Measurements from ENCODE around the gene HEATR3. TPM values are rescaled to one million over a fixed set of nuclear protein-coding genes. Genes with fewer than 3 reads are reported as not detected.

HEATR3 gene
- total RNA-seq, 1 donor from 2014 or later = 27.9 TPM

GRCh38 chr16:50065241-50065623 is 538 bp upstream of the HEATR3 start:
- TF ChIP-seq, protein P1, sequence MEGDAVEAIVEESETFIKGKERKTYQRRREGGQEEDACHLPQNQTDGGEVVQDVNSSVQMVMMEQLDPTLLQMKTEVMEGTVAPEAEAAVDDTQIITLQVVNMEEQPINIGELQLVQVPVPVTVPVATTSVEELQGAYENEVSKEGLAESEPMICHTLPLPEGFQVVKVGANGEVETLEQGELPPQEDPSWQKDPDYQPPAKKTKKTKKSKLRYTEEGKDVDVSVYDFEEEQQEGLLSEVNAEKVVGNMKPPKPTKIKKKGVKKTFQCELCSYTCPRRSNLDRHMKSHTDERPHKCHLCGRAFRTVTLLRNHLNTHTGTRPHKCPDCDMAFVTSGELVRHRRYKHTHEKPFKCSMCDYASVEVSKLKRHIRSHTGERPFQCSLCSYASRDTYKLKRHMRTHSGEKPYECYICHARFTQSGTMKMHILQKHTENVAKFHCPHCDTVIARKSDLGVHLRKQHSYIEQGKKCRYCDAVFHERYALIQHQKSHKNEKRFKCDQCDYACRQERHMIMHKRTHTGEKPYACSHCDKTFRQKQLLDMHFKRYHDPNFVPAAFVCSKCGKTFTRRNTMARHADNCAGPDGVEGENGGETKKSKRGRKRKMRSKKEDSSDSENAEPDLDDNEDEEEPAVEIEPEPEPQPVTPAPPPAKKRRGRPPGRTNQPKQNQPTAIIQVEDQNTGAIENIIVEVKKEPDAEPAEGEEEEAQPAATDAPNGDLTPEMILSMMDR (IDR thresholded peaks at IDR 0.05; ENCODE audit: partially characterized antibody, unreplicated experiment) = no peak
- no peak for DNase-seq
- peaks cover 10% of the 10 kb centered on the region for H3K9me3 Mint-ChIP-seq (ENCODE audit: unreplicated experiment)
- peaks cover 19% of the 10 kb centered on the region for H3K4me1 Mint-ChIP-seq (ENCODE audit: low read depth, unreplicated experiment)
- no peaks in the 10 kb centered on the region for H3K36me3 Mint-ChIP-seq (ENCODE audit: unreplicated experiment)
- H3K27ac Mint-ChIP-seq (ENCODE audit: unreplicated experiment) = peak overlapping the region; percentile 91
- H3K4me3 Mint-ChIP-seq (ENCODE audit: unreplicated experiment) = peak overlapping the region; percentile 79
- H3K27me3 Mint-ChIP-seq (ENCODE audit: unreplicated experiment) = peaks cover 9% of the 10 kb centered on the region

- Mint-ChIP-seq H3K4me1 (ENCODE audit: low read depth, unreplicated experiment) (peaks cover 19% of the 10 kb centered on the region), H3K27ac (ENCODE audit: unreplicated experiment) (peak overlapping the region; percentile 92), H3K9me3 (ENCODE audit: unreplicated experiment) (peaks cover 10% of the 10 kb centered on the region), H3K27me3 (ENCODE audit: unreplicated experiment) (peaks cover 10% of the 10 kb centered on the region), H3K36me3 (ENCODE audit: unreplicated experiment) (no peaks in the 10 kb centered on the region), H3K4me3 (ENCODE audit: unreplicated experiment) (peak overlapping the region; percentile 98)
- DNase-seq = no peak
- TF ChIP-seq, protein P1 (IDR thresholded peaks at IDR 0.05; ENCODE audit: partially characterized antibody, unreplicated experiment) = no peak
These were observed 916 bp downstream of the HEATR3 start for GRCh38 chr16:50066482-50067289.

- H3K27me3 Mint-ChIP-seq (ENCODE audit: unreplicated experiment) = peaks cover 10% of the 10 kb centered on the region
- H3K36me3 Mint-ChIP-seq (ENCODE audit: unreplicated experiment) = no peaks in the 10 kb centered on the region
- peaks cover 10% of the 10 kb centered on the region for H3K9me3 Mint-ChIP-seq (ENCODE audit: unreplicated experiment)
- H3K4me1 Mint-ChIP-seq (ENCODE audit: low read depth, unreplicated experiment) = peaks cover 20% of the 10 kb centered on the region
- H3K27ac Mint-ChIP-seq (ENCODE audit: unreplicated experiment) = peak overlapping the region; percentile 87
- H3K4me3 Mint-ChIP-seq (ENCODE audit: unreplicated experiment) = peak overlapping the region; percentile 98
- TF ChIP-seq, protein P1 (IDR thresholded peaks at IDR 0.05; ENCODE audit: partially characterized antibody, unreplicated experiment) = peak; percentile 38
- peak; percentile 50 for DNase-seq
These were observed 1.6 kb downstream of the HEATR3 start for GRCh38 chr16:50067290-50067853.

GRCh38 chr16:50068550-50068949 is 2.8 kb downstream of the HEATR3 start:
- H3K27ac Mint-ChIP-seq (ENCODE audit: unreplicated experiment) = no peak overlapping the region
- no peaks in the 10 kb centered on the region for H3K36me3 Mint-ChIP-seq (ENCODE audit: unreplicated experiment)
- H3K4me3 Mint-ChIP-seq (ENCODE audit: unreplicated experiment) = peak overlapping the region; percentile 98

More at GRCh38 chr16:50068550-50068949, 2.8 kb downstream of the HEATR3 start:
- no peak for DNase-seq
- TF ChIP-seq, protein P1 (IDR thresholded peaks at IDR 0.05; ENCODE audit: partially characterized antibody, unreplicated experiment) = no peak
- Mint-ChIP-seq H3K9me3 (ENCODE audit: unreplicated experiment) (peaks cover 10% of the 10 kb centered on the region), H3K27me3 (ENCODE audit: unreplicated experiment) (peaks cover 10% of the 10 kb centered on the region), H3K4me1 (ENCODE audit: low read depth, unreplicated experiment) (peaks cover 30% of the 10 kb centered on the region)
